GM06990 (cell line): ENCODE results near the gene UMOD.

Experiments
- DNase-seq: peaks from one replicate; pipeline ENCODE4 v3.0.0-alpha.2; 2011; ENCODE audit not compliant: insufficient read length; ENCODE audit errors: extremely low read depth
- H3K27me3 ChIP-seq: replicated peaks from 2 replicates; pipeline ENCODE4 v1.6.0; 2011; ENCODE audit warnings: low read length; ENCODE audit not compliant: control insufficient read depth, insufficient read depth
- H3K36me3 ChIP-seq: 2 replicates; pipeline ENCODE4 v1.5.1; 2011; ENCODE audit warnings: low read length; ENCODE audit not compliant: control insufficient read depth, insufficient read depth
- H3K4me3 ChIP-seq: replicated peaks from 2 replicates; pipeline ENCODE4 v1.5.1; 2011; ENCODE audit warnings: low read depth, mild to moderate bottlenecking, control low read depth, low read length
- TF ChIP-seq, protein P1 (sequence below): IDR thresholded peaks from 2 replicates; pipeline ENCODE4 v1.5.1; 2011; ENCODE audit warnings: low read length, control low read depth, mild to moderate bottlenecking, inconsistent platforms; ENCODE audit not compliant: insufficient read depth, poor library complexity, severe bottlenecking

UMOD gene

GRCh38 chr16:20352615-20353014, at the start of gene UMOD:
UMOD (minus strand) TSS chr16:20352715; CDS start chr16:20350737, 1,978 bp downstream.
- TF ChIP-seq, protein P1, sequence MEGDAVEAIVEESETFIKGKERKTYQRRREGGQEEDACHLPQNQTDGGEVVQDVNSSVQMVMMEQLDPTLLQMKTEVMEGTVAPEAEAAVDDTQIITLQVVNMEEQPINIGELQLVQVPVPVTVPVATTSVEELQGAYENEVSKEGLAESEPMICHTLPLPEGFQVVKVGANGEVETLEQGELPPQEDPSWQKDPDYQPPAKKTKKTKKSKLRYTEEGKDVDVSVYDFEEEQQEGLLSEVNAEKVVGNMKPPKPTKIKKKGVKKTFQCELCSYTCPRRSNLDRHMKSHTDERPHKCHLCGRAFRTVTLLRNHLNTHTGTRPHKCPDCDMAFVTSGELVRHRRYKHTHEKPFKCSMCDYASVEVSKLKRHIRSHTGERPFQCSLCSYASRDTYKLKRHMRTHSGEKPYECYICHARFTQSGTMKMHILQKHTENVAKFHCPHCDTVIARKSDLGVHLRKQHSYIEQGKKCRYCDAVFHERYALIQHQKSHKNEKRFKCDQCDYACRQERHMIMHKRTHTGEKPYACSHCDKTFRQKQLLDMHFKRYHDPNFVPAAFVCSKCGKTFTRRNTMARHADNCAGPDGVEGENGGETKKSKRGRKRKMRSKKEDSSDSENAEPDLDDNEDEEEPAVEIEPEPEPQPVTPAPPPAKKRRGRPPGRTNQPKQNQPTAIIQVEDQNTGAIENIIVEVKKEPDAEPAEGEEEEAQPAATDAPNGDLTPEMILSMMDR: no peak

GRCh38 chr16:20401475-20402016, 49.0 kb upstream of the UMOD start:
- no peaks in the 10 kb centered on the region for H3K36me3 ChIP-seq
- DNase-seq: no peak
- TF ChIP-seq, protein P1: no peak
- peaks cover 2% of the 10 kb centered on the region for H3K27me3 ChIP-seq
- no peak overlapping the region for H3K4me3 ChIP-seq

More at GRCh38 chr16:20352615-20353014, at the start of gene UMOD:
- H3K36me3 ChIP-seq: no peaks in the 10 kb centered on the region
- DNase-seq: no peak
- no peak within 1 kb of the TSS for H3K4me3 ChIP-seq
- H3K27me3 ChIP-seq: no peaks in the 10 kb centered on the region

DNA sequence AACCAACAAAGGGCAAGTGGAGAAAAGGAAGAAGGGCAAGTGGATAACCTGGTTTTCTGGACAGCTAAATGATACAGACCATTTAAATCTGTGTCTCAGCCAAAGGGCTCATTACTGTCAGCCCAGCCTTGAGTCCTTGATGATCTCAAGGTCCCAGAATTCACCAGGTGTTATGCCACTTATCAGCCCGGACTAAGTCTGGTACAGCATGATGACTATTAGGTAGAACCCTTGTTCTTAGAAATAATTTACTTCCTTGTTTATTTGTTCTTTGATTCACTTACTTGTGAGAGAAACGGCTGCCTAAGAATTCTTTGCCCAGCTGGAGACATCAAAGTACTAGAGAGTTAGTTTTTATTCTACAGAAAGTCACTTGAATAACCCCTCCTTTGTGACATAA, 48.6 kb upstream of the UMOD start:
- H3K4me3 ChIP-seq: no peak overlapping the region
- DNase-seq: no peak
- no peaks in the 10 kb centered on the region for H3K36me3 ChIP-seq
- TF ChIP-seq, protein P1: no peak
- H3K27me3 ChIP-seq: peaks cover 2% of the 10 kb centered on the region

GRCh38 chr16:20399185-20399584, 46.7 kb upstream of the UMOD start:
- no peak for DNase-seq
- H3K4me3 ChIP-seq: no peak overlapping the region
- no peaks in the 10 kb centered on the region for H3K36me3 ChIP-seq
- H3K27me3 ChIP-seq: peaks cover 2% of the 10 kb centered on the region
- TF ChIP-seq, protein P1: no peak

GRCh38 chr16:20398603-20399002, 46.1 kb upstream of the UMOD start:
- Histone ChIP-seq H3K4me3 (no peak overlapping the region), H3K27me3 (peaks cover 2% of the 10 kb centered on the region), H3K36me3 (no peaks in the 10 kb centered on the region)
- TF ChIP-seq, protein P1: no peak
- no peak for DNase-seq
